Neural cell (in vitro differentiated cells): ENCODE measurements around the gene MYO3A. TPM values are rescaled to one million over a fixed set of nuclear protein-coding genes. Genes with fewer than 3 reads are reported as not detected.

Experiments used
- H2AFZ ChIP-seq: fragments of 200-600, 300-800 bp; sonication (generic), shearing (Covaris generic); 2 replicates; pipeline ENCODE4 v1.6.0; 2014; ENCODE audit warnings: low read depth, mild to moderate bottlenecking, antibody characterized with exemption, low read length, moderate library complexity
- H3F3A ChIP-seq: fragments of 200-600 bp; shearing (Covaris generic); 2 replicates; pipeline ENCODE4 v1.6.1; 2016; ENCODE audit warnings: mild to moderate bottlenecking, moderate library complexity, mixed read lengths, antibody characterized with exemption, low read length; ENCODE audit not compliant: insufficient read depth, poor library complexity, severe bottlenecking
- H3K27ac ChIP-seq: fragments of 200-600, 300-800 bp; sonication (generic), shearing (Covaris generic); 2 replicates; pipeline ENCODE4 v1.5.1; 2014; ENCODE audit warnings: mild to moderate bottlenecking, low read length, moderate library complexity
- H3K27me3 ChIP-seq: fragments of 300-800, 200-600 bp; sonication (generic), shearing (Covaris generic); 2 replicates; pipeline ENCODE4 v1.6.0; 2014; ENCODE audit warnings: mild to moderate bottlenecking, low read depth, low read length, moderate library complexity; ENCODE audit not compliant: insufficient read depth
- H3K36me3 ChIP-seq: fragments of 300-800, 200-600 bp; sonication (generic), shearing (Covaris generic); 2 replicates; pipeline ENCODE4 v1.5.1; 2014; ENCODE audit warnings: mild to moderate bottlenecking, antibody characterized with exemption, low read length, moderate library complexity; ENCODE audit not compliant: insufficient read depth
- H3K4me2 ChIP-seq: fragments of 300-800, 200-600 bp; sonication (generic), shearing (Covaris generic); 2 replicates; pipeline ENCODE4 v1.6.0; 2014; ENCODE audit warnings: mild to moderate bottlenecking, low read length
- H3K4me3 ChIP-seq: fragments of 300-800, 200-600 bp; sonication (generic), shearing (Covaris generic); 2 replicates; pipeline ENCODE4 v1.5.1; 2014; ENCODE audit warnings: mild to moderate bottlenecking, low read length, moderate library complexity
- H3K79me2 ChIP-seq: fragments of 200-600 bp; shearing (Covaris generic); replicated peaks from 2 replicates; pipeline ENCODE4 v1.6.0; 2014; ENCODE audit warnings: mild to moderate bottlenecking, low read length, moderate library complexity; ENCODE audit not compliant: insufficient read depth
- H3K9ac ChIP-seq: fragments of 300-800, 200-600 bp; sonication (generic), shearing (Covaris generic); 2 replicates; pipeline ENCODE4 v1.6.1; 2016; ENCODE audit warnings: mild to moderate bottlenecking, low read length, mixed read lengths
- H3K9me2 ChIP-seq: fragments of 200-600 bp; shearing (Covaris generic); 2 replicates; pipeline ENCODE4 v1.6.1; 2016; ENCODE audit warnings: mild to moderate bottlenecking, low read length, mixed read lengths; ENCODE audit not compliant: insufficient read depth
- H3K9me3 ChIP-seq: fragments of 200-600, 300-800 bp; sonication (generic), shearing (Covaris generic); 2 replicates; pipeline ENCODE4 v1.6.1; 2016; ENCODE audit warnings: mild to moderate bottlenecking, mixed run types, low read length, moderate library complexity, mixed read lengths
- H4K20me1 ChIP-seq: fragments of 200-600 bp; shearing (Covaris generic); 2 replicates; pipeline ENCODE4 v1.6.1; 2016; ENCODE audit warnings: mild to moderate bottlenecking, mixed run types; ENCODE audit not compliant: insufficient read depth
- EP300 ChIP-seq: fragments of 450-650 bp; conservative IDR thresholded peaks from 2 replicates; pipeline ENCODE4 v1.6.1; 2014; ENCODE audit warnings: antibody characterized with exemption, mild to moderate bottlenecking, moderate library complexity; ENCODE audit not compliant: poor library complexity, severe bottlenecking
- EZH2 ChIP-seq: fragments of 200-600, 300-800 bp; shearing (Covaris generic), sonication (generic); IDR thresholded peaks from 2 replicates; pipeline ENCODE4 v1.6.1; 2014; ENCODE audit warnings: antibody characterized with exemption, low read length, borderline replicate concordance, mild to moderate bottlenecking; ENCODE audit not compliant: insufficient read depth, poor library complexity, severe bottlenecking
- MXI1 ChIP-seq: fragments of 450-650 bp; conservative IDR thresholded peaks from 2 replicates; pipeline ENCODE4 v1.6.1; 2014; ENCODE audit warnings: antibody characterized with exemption, mild to moderate bottlenecking; ENCODE audit not compliant: poor library complexity, severe bottlenecking
- POLR2AphosphoS5 ChIP-seq: IDR thresholded peaks from 2 replicates; pipeline ENCODE4 v1.6.1; 2012
- RAD21 ChIP-seq: fragments of 450-650 bp; conservative IDR thresholded peaks from 2 replicates; pipeline ENCODE4 v1.6.1; 2014; ENCODE audit warnings: antibody characterized with exemption, mild to moderate bottlenecking, moderate library complexity
- SMC3 ChIP-seq: fragments of 450-650 bp; conservative IDR thresholded peaks from 2 replicates; pipeline ENCODE4 v1.6.1; 2014; ENCODE audit warnings: antibody characterized with exemption, mild to moderate bottlenecking, moderate library complexity; ENCODE audit not compliant: poor library complexity
- TAF1 ChIP-seq: IDR thresholded peaks from 2 replicates; pipeline ENCODE4 v1.6.1; 2012; ENCODE audit warnings: low read depth
- polyA plus RNA-seq: library from polyadenylated mRNA; depleted of rRNA; stranded (reverse); fragments of >200 nt; gene quantifications from 2 replicates; pipeline ENCODE4 v1.2.3, GENCODE V29; 2014
- TF ChIP-seq, protein P1 (sequence below): fragments of 450-650 bp; IDR thresholded peaks from 2 replicates; pipeline ENCODE4 v1.5.1; 2014; ENCODE audit warnings: antibody characterized with exemption, mild to moderate bottlenecking, moderate library complexity; ENCODE audit not compliant: poor library complexity, severe bottlenecking
- TF ChIP-seq, protein P2 (sequence below): IDR thresholded peaks from 2 replicates; pipeline ENCODE4 v1.6.1; 2012; ENCODE audit warnings: borderline replicate concordance

MYO3A gene
- polyA plus RNA-seq, 1 donor from 2014 or later, result 4.1 TPM

DNA sequence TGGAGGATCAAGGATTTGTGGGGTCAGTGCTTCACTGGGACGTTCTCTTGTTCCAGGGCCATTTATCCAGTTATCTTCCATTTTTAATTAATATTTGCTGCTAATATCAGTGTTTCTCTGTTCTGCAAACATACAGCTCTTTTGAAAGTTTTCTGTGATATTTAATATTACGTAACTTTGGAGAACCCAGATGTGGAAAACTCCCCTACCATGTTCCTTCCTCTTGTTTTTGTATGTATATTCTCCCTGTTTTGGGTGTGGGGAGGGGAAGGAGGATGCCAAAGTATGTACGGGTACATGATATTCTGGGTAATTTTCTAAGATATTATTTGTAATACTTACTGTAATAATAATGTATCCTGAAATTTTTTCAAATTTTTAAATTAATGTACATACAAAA, 55.9 kb downstream of the MYO3A start:
- Histone ChIP-seq H3K4me3 (no peak overlapping the region), H3F3A (no peaks in the 10 kb centered on the region), H3K9ac (no peak overlapping the region), H3K9me2 (no peaks in the 10 kb centered on the region), H3K27me3 (no peaks in the 10 kb centered on the region), H2AFZ (no peak overlapping the region), H3K4me2 (no peak overlapping the region), H3K79me2 (no peaks in the 10 kb centered on the region), H4K20me1 (no peaks in the 10 kb centered on the region), H3K27ac (no peak overlapping the region), H3K9me3 (no peaks in the 10 kb centered on the region), H3K36me3 (no peaks in the 10 kb centered on the region)
- no peak for TF ChIP-seq RAD21
- no peak for TF ChIP-seq MXI1
- TF ChIP-seq EP300, result no peak
- no peak for TF ChIP-seq TAF1
- TF ChIP-seq, protein P1, sequence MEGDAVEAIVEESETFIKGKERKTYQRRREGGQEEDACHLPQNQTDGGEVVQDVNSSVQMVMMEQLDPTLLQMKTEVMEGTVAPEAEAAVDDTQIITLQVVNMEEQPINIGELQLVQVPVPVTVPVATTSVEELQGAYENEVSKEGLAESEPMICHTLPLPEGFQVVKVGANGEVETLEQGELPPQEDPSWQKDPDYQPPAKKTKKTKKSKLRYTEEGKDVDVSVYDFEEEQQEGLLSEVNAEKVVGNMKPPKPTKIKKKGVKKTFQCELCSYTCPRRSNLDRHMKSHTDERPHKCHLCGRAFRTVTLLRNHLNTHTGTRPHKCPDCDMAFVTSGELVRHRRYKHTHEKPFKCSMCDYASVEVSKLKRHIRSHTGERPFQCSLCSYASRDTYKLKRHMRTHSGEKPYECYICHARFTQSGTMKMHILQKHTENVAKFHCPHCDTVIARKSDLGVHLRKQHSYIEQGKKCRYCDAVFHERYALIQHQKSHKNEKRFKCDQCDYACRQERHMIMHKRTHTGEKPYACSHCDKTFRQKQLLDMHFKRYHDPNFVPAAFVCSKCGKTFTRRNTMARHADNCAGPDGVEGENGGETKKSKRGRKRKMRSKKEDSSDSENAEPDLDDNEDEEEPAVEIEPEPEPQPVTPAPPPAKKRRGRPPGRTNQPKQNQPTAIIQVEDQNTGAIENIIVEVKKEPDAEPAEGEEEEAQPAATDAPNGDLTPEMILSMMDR, result no peak
- TF ChIP-seq, protein P2, sequence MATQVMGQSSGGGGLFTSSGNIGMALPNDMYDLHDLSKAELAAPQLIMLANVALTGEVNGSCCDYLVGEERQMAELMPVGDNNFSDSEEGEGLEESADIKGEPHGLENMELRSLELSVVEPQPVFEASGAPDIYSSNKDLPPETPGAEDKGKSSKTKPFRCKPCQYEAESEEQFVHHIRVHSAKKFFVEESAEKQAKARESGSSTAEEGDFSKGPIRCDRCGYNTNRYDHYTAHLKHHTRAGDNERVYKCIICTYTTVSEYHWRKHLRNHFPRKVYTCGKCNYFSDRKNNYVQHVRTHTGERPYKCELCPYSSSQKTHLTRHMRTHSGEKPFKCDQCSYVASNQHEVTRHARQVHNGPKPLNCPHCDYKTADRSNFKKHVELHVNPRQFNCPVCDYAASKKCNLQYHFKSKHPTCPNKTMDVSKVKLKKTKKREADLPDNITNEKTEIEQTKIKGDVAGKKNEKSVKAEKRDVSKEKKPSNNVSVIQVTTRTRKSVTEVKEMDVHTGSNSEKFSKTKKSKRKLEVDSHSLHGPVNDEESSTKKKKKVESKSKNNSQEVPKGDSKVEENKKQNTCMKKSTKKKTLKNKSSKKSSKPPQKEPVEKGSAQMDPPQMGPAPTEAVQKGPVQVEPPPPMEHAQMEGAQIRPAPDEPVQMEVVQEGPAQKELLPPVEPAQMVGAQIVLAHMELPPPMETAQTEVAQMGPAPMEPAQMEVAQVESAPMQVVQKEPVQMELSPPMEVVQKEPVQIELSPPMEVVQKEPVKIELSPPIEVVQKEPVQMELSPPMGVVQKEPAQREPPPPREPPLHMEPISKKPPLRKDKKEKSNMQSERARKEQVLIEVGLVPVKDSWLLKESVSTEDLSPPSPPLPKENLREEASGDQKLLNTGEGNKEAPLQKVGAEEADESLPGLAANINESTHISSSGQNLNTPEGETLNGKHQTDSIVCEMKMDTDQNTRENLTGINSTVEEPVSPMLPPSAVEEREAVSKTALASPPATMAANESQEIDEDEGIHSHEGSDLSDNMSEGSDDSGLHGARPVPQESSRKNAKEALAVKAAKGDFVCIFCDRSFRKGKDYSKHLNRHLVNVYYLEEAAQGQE, result no peak
- no peak for TF ChIP-seq SMC3
- no peak for TF ChIP-seq EZH2
- TF ChIP-seq POLR2AphosphoS5, result no peak

DNA sequence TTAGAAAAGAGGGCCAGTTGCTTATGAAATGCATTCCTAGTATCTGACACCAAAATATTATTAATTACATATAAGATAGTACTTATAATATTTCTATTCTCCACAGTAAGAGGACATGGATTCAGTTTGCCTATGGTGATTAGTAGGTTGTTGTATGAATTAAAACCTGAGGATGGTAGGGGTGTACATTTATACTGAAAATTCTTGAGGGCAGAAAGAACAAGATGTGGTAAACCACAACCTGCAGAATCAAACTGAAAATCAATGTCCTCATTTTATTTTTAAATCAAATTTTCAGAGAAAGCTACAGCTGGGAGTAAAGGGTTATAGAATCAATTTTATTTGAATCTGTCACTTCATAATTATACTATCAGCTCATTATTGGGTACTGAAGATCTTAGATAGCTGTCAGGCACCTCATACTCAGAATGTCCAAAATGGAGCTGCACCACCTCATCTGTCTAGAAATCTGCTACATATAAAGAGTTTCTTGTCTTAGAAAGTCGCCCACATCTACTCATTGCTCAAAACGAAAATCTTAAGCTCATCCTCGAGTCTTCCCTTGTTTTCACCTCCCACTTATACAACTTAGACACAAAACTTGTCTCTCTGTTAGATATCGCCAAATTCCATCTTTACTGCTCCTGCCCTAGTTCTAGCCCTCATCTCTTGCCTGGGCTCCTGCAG, 65.4 kb downstream of the MYO3A start:
- TF ChIP-seq TAF1 (no peak), EZH2 (no peak), POLR2AphosphoS5 (no peak), EP300 (no peak)
- TF ChIP-seq, protein P2, result no peak
- TF ChIP-seq, protein P1, result no peak
- H2AFZ ChIP-seq, result no peak overlapping the region
- no peak overlapping the region for H3K9ac ChIP-seq
- no peaks in the 10 kb centered on the region for H3K9me2 ChIP-seq
- no peak overlapping the region for H3K4me3 ChIP-seq
- no peaks in the 10 kb centered on the region for H4K20me1 ChIP-seq
- no peaks in the 10 kb centered on the region for H3F3A ChIP-seq
- H3K9me3 ChIP-seq, result no peaks in the 10 kb centered on the region
- H3K36me3 ChIP-seq, result no peaks in the 10 kb centered on the region
- H3K79me2 ChIP-seq, result no peaks in the 10 kb centered on the region
- H3K4me2 ChIP-seq, result no peak overlapping the region
- no peaks in the 10 kb centered on the region for H3K27me3 ChIP-seq
- H3K27ac ChIP-seq, result no peak overlapping the region
